Bronchial epithelial cell (primary cell): ENCODE results near the gene EIF4E. TPM values are rescaled to one million over a fixed set of nuclear protein-coding genes. Genes with fewer than 3 reads are reported as not detected.

Source experiments
- DNase-seq: peaks from one replicate; pipeline ENCODE4 v3.0.0-alpha.2; 2010; ENCODE audit warnings: low read depth
- FAIRE-seq: peaks from 2 replicates; lab custom pipeline; 2011; peaks lifted over from hg19 to GRCh38; lab: Jason Lieb, UNC
- H3K27me3 ChIP-seq: 2 replicates; pipeline ENCODE4 v1.5.1; 2011; ENCODE audit warnings: low read length; ENCODE audit not compliant: control insufficient read depth, insufficient read depth
- H3K36me3 ChIP-seq: 2 replicates; pipeline ENCODE4 v1.5.1; 2011; ENCODE audit warnings: low read length; ENCODE audit not compliant: control insufficient read depth, insufficient read depth
- H3K4me3 ChIP-seq: 2 replicates; pipeline ENCODE4 v1.5.1; 2011; ENCODE audit warnings: mild to moderate bottlenecking, low read depth, low read length, control low read depth
- total RNA-seq: library from RNA; depleted of rRNA; stranded (reverse); fragments of >200 nt; gene quantifications from 2 replicates; pipeline ENCODE4 v1.2.1, GENCODE V29; 2014
- TF ChIP-seq, protein P1 (sequence below): IDR thresholded peaks from 2 replicates; pipeline ENCODE4 v1.5.1; 2011; ENCODE audit warnings: mild to moderate bottlenecking, moderate library complexity, low read length, control low read depth, inconsistent platforms; ENCODE audit not compliant: insufficient read depth, severe bottlenecking

Gene EIF4E
- total RNA-seq, 1 donor from 2014 or later, result 237 TPM

DNA sequence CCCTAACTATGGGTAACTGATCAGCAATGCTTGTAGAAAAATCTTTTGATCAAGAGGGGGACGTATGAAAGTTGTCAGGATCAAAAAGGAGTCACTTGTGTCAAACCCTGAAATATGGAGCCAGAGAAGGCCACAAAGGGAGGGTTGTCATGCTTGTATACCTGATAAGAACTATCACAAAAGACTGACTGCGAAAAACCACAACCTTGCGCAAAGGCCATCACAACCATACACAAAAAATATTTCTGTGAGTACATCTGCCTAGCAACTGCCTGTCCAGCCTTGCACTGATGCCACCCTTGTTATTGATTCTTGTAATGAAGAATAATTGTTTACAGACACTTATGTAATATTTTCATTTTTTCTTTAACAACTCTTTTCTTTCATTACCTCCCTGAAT, 22.8 kb upstream of the EIF4E start:
- TF ChIP-seq, protein P1, sequence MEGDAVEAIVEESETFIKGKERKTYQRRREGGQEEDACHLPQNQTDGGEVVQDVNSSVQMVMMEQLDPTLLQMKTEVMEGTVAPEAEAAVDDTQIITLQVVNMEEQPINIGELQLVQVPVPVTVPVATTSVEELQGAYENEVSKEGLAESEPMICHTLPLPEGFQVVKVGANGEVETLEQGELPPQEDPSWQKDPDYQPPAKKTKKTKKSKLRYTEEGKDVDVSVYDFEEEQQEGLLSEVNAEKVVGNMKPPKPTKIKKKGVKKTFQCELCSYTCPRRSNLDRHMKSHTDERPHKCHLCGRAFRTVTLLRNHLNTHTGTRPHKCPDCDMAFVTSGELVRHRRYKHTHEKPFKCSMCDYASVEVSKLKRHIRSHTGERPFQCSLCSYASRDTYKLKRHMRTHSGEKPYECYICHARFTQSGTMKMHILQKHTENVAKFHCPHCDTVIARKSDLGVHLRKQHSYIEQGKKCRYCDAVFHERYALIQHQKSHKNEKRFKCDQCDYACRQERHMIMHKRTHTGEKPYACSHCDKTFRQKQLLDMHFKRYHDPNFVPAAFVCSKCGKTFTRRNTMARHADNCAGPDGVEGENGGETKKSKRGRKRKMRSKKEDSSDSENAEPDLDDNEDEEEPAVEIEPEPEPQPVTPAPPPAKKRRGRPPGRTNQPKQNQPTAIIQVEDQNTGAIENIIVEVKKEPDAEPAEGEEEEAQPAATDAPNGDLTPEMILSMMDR, result no peak
- peak; percentile 29 for DNase-seq
- Histone ChIP-seq H3K4me3 (no peak overlapping the region), H3K27me3 (no peaks in the 10 kb centered on the region), H3K36me3 (no peaks in the 10 kb centered on the region)
- no peak for FAIRE-seq

DNA sequence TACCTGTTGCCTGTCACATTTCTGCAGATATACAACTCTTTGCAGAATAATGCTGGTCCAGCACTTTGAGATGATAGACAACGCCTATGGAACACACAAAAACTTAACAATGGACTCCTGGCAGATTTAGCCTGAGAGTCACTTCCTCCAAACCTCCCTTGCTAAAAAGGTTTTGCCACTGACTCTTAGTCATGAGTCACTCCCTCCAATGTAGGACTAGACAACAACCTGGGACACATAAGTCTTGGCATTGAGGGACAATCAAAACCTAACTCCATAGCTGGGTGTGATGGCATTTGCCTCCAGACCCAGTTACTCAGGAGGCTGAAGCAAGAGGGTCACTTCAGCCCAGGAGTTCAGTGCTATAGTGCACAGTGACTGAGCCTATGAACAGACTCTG, 22.0 kb upstream of the EIF4E start:
- FAIRE-seq (peak; percentile 23), DNase-seq (peak; percentile 69)
- TF ChIP-seq, protein P1, result no peak

DNA sequence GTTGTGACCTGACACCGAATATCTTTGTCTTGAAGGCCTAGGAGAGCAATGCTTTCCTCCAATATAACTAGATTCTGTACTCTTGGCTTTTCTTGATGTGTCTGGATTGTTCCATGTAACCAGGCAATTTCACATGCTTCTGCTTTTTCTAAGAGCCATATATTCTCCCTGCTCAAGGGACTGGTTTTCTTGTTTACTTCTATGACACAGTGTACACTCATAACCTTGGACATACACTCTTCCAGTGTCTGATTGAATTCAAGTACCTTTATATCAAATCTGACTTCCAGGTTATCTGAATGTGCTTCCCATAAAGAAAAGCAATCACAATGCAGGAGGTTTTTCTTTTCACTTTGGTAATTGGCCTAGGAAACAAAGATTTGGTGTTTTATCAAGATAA, 17.4 kb upstream of the EIF4E start:
- Histone ChIP-seq H3K4me3 (no peak overlapping the region), H3K27me3 (no peaks in the 10 kb centered on the region), H3K36me3 (no peaks in the 10 kb centered on the region)
- TF ChIP-seq, protein P1, result no peak
- no peak for FAIRE-seq
- DNase-seq, result peak; percentile 75

More for the DNA sequence above, 22.0 kb upstream of the EIF4E start:
- Histone ChIP-seq H3K27me3 (no peaks in the 10 kb centered on the region), H3K36me3 (no peaks in the 10 kb centered on the region), H3K4me3 (no peak overlapping the region)

DNA sequence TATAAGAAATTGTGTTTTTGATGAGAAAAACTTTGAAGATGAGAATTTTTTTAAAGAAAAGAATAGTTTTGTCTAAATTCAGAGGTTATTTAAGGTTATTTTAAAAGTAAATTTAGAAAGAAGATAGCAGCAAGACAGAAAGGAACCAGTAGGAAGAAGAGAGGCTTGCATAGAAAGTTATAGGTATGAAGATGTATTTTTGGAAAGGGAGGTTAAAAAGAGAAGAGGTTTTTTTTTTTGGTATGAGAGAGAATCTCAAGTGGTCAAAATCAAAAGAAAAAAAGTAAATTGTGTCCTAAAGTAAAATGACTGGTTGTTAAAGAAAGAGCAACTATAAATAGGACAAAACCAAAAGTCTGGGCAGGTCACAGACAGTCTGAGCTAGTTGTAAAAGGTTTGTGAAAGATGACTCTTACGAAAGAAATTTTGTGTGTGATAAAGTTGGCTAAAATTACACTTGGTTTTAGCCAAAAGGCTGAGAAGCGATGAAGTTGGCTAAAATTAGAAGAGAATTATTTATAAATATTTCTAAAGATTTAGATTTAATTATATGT, 16.4 kb upstream of the EIF4E start:
- no peak overlapping the region for H3K4me3 ChIP-seq
- no peaks in the 10 kb centered on the region for H3K36me3 ChIP-seq
- DNase-seq (peak; percentile 62), FAIRE-seq (no peak)
- H3K27me3 ChIP-seq, result no peaks in the 10 kb centered on the region
- TF ChIP-seq, protein P1, result no peak

DNA sequence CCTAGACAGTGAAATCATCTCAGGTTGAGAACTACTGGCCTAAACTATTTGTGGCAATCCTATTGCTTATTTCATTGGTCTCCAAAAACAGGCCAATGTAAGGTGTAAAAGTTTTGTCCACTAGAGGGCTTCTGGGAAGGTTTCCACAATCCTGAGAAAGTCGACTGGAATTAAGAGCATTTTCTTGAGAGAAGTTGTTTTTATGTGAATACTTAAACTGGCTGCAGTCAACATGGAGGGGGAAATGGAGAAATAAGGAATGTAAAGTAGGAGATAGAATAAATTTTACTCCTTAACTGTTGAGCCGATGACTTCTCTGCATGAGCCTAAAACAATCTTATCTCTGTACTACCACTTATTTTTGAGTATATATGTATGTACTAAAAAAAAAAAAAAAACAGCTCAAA, 11.0 kb upstream of the EIF4E start:
- DNase-seq, result peak; percentile 66

More for the DNA sequence above, 11.0 kb upstream of the EIF4E start:
- no peak overlapping the region for H3K4me3 ChIP-seq
- no peaks in the 10 kb centered on the region for H3K27me3 ChIP-seq
- no peaks in the 10 kb centered on the region for H3K36me3 ChIP-seq
- no peak for FAIRE-seq
- TF ChIP-seq, protein P1, result peak; percentile 60
